Stimulated activated naive B cell treated with anti-CD40 and anti-IgM and Interleukin-4, amounts not matched to agents 10 μg/mL and 1 μg/mL and 100 μg/mL, for 72 hours (primary cell): ENCODE data around the gene FOSL1.
A peak's percentile ranks its signal among the peaks of the same experiment; 100 is the strongest.

ENCODE experiments used
- ATAC-seq, 2 donors: fragments of 150-1000 bp; cut with Tn5 transposase; replicated peaks; 2 replicates each; pipeline ENCODE4 v1.10.0; 2021; ENCODE audit warnings: moderate library complexity in 1 of 2
- DNase-seq: peaks from one replicate; pipeline ENCODE4 v3.0.0; 2021
- H3K27ac Mint-ChIP-seq: one replicate; pipeline ENCODE4 v1.8.0; 2022; ENCODE audit warnings: mild to moderate bottlenecking, mixed read lengths
- H3K27me3 Mint-ChIP-seq, 2 donors: one replicate each; pipeline ENCODE4 v1.8.0; 2022; ENCODE audit warnings: mixed read lengths in 2 of 2
- H3K36me3 Mint-ChIP-seq, 2 donors: one replicate each; pipeline ENCODE4 v1.8.0; 2022; ENCODE audit warnings: mixed read lengths in 2 of 2, mild to moderate bottlenecking in 1 of 2
- H3K4me1 Mint-ChIP-seq, 2 donors: one replicate each; pipeline ENCODE4 v1.8.0; 2022; ENCODE audit warnings: mixed read lengths in 2 of 2, mild to moderate bottlenecking in 1 of 2
- H3K4me3 Mint-ChIP-seq, 2 donors: one replicate each; pipeline ENCODE4 v1.8.0; 2022; ENCODE audit warnings: mild to moderate bottlenecking in 2 of 2, mixed read lengths in 2 of 2, moderate library complexity in 1 of 2
- H3K9me3 Mint-ChIP-seq, 2 donors: one replicate each; pipeline ENCODE4 v1.8.0; 2022; ENCODE audit warnings: mixed read lengths in 2 of 2, mild to moderate bottlenecking in 1 of 2

FOSL1 gene

GRCh38 chr11:65862941-65863888 is 37.0 kb downstream of the FOSL1 start:
- Mint-ChIP-seq H3K9me3 (no peaks in the 10 kb centered on the region), H3K36me3 (peaks cover 54 to 55% of the 10 kb centered on the region in 2 donors), H3K27ac (peak overlapping the region; percentile 71), H3K4me1 (peaks cover 22 to 37% of the 10 kb centered on the region in 2 donors), H3K27me3 (no peaks in the 10 kb centered on the region), H3K4me3 (peak overlapping the region in 1 of 2 donors; percentile 9)
- DNase-seq (no peak), ATAC-seq (no peak)

- Mint-ChIP-seq H3K27me3 (no peaks in the 10 kb centered on the region), H3K4me1 (peaks cover 22 to 41% of the 10 kb centered on the region in 2 donors), H3K27ac (peak overlapping the region; percentile 71), H3K4me3 (peak overlapping the region in 1 of 2 donors; percentile 19), H3K9me3 (no peaks in the 10 kb centered on the region), H3K36me3 (peaks cover 48 to 49% of the 10 kb centered on the region in 2 donors)
- ATAC-seq (no peak), DNase-seq (no peak)
These were observed 37.9 kb downstream of the FOSL1 start for GRCh38 chr11:65862191-65862735.

DNA sequence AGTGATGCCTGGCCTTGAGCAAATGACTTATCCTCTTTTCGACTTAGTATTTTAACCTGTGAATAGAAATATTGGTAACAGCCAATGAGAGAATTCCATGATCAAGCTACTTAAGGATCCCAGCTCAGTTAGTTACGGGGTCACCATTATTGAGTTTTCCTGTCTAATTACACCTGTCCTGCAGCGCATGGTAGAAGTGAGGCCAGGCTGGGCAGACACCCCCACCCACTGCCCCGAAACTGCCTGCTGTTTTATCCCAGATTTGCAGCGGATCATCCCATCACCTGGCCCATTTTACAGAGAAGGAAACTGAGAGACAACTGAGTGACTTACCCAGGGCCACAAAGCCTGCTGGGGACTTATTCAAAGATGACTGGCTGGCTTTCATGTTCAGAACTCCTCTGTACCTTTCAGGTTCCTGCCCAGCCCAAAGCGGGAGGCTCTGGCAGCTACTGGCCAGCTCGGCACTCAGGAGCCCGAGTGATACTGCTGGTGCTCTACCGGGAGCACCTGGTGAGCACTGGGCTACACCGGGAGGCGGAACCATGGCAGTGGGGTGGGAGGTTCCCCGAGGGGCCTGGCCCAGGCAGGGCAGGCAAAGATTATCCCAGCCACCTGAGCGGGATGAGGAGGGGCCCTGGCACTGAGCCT is 38.5 kb downstream of the FOSL1 start:
- H3K27me3 Mint-ChIP-seq: no peaks in the 10 kb centered on the region
- no peak for ATAC-seq
- H3K9me3 Mint-ChIP-seq: no peaks in the 10 kb centered on the region
- peak overlapping the region; percentile 99 for H3K27ac Mint-ChIP-seq
- DNase-seq: no peak
- peaks cover 24 to 45% of the 10 kb centered on the region in 2 donors for H3K4me1 Mint-ChIP-seq
- peak overlapping the region; percentile 97 for H3K4me3 Mint-ChIP-seq
- peaks cover 48 to 49% of the 10 kb centered on the region in 2 donors for H3K36me3 Mint-ChIP-seq

- no peak for ATAC-seq
- Mint-ChIP-seq H3K4me3 (peak overlapping the region; percentile 97), H3K9me3 (no peaks in the 10 kb centered on the region), H3K4me1 (peaks cover 28 to 50% of the 10 kb centered on the region in 2 donors), H3K36me3 (peaks cover 52 to 53% of the 10 kb centered on the region in 2 donors), H3K27me3 (no peaks in the 10 kb centered on the region), H3K27ac (peak overlapping the region; percentile 99)
- no peak for DNase-seq
These were observed 39.1 kb downstream of the FOSL1 start for GRCh38 chr11:65861165-65861505.

- peak; percentile 48 to 49 for ATAC-seq
- Mint-ChIP-seq H3K36me3 (peaks cover 53 to 54% of the 10 kb centered on the region in 2 donors), H3K4me1 (peaks cover 32 to 57% of the 10 kb centered on the region in 2 donors)
These were observed 39.7 kb downstream of the FOSL1 start, which contains the start of gene MUS81 for GRCh38 chr11:65860278-65861164. Gene MUS81 (plus strand): TSS chr11:65860433. CDS start chr11:65860754, 321 bp downstream.

GRCh38 chr11:65859812-65860277 is 40.3 kb downstream of the FOSL1 start:
- Mint-ChIP-seq H3K4me3 (peak overlapping the region; percentile 97), H3K27ac (peak overlapping the region; percentile 99), H3K9me3 (no peaks in the 10 kb centered on the region), H3K4me1 (peaks cover 31 to 63% of the 10 kb centered on the region in 2 donors), H3K27me3 (no peaks in the 10 kb centered on the region), H3K36me3 (peaks cover 52 to 53% of the 10 kb centered on the region in 2 donors)
- peak in 1 of 2 donors; percentile 1 for ATAC-seq
- no peak for DNase-seq

More at GRCh38 chr11:65860278-65861164, 39.7 kb downstream of the FOSL1 start, which contains the start of gene MUS81:
- H3K4me3 Mint-ChIP-seq: peak within 1 kb of the TSS; percentile 97
- peak within 1 kb of the TSS; percentile 99 for H3K27ac Mint-ChIP-seq
- no peaks in the 10 kb centered on the region for H3K9me3 Mint-ChIP-seq
- DNase-seq: peak; percentile 96
- H3K27me3 Mint-ChIP-seq: no peaks in the 10 kb centered on the region

GRCh38 chr11:65859095-65859811 is 40.9 kb downstream of the FOSL1 start:
- Mint-ChIP-seq H3K27ac (peak overlapping the region; percentile 99), H3K9me3 (no peaks in the 10 kb centered on the region), H3K36me3 (peaks cover 56 to 58% of the 10 kb centered on the region in 2 donors), H3K27me3 (no peaks in the 10 kb centered on the region), H3K4me1 (peaks cover 36 to 69% of the 10 kb centered on the region in 2 donors), H3K4me3 (peak overlapping the region; percentile 97)
- ATAC-seq (peak; percentile 66 to 71), DNase-seq (peak; percentile 98)

DNA sequence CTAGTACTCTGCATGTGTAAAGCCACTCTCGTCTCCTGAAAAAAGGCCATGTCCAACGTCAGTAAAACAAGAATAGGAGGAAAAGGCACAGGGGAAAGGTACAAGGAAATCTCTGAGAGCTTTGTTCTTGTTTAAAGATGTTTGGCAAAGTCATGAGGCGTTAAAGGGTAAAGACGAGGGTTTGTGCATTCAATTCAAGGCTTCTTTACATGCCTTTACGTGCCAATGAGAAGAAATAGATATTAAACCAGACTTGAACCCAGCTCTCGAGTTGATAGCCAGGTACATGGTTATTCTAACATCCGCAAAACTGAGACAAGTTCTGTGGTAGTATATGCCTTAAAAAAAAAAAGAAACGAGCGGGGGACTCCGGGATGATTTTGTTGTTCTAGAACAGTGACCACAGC is 41.5 kb downstream of the FOSL1 start:
- Mint-ChIP-seq H3K27ac (peak overlapping the region; percentile 99), H3K36me3 (peaks cover 57 to 59% of the 10 kb centered on the region in 2 donors), H3K4me3 (peak overlapping the region; percentile 97), H3K27me3 (no peaks in the 10 kb centered on the region), H3K9me3 (no peaks in the 10 kb centered on the region), H3K4me1 (peaks cover 37 to 75% of the 10 kb centered on the region in 2 donors)
- ATAC-seq (no peak), DNase-seq (no peak)

DNA sequence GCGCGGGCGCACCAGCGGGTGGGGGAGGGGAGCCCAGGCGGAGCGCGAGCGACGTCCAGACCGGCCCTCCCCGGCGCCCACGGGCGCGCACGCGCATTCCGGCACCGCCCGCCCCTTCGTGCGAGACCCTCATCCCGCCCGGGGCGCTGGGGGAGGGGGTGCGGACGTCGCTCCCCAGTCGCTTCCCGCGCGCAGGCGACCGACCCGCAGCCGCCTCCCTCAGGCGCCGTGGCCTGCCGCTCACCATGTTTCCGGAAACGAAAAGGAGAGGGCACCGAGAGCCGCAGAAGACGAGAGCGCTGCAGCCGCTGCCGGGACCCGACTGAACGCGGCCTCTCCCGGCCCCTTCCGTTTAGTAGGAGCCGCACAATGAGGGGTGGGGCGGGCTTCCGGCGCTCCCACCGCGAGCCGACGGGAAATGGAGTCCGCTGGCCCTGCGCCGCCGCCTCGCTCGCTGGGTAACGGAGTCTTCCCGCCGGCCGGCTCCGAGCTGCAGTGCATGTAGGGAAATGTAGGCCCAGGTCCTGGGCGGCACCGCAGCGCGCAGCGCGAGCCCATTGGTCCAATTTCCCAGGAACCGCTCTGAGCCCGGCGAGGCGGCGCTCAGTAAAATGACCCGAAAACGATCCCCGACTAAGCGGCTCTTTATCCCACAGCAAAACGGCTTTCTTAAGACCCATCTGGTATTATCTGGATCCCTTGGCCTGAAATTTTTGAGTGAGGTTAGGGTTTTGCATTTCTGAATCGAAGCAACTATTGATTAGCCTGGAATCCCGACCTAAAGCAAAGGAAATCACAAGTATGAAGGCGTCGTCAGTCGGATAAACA is 42.1 kb downstream of the FOSL1 start, which contains the start of gene CFL1:
Gene CFL1, minus strand, starts transcription at position 328 of the 828 bp plus-strand sequence. Its CDS starts 81 bp downstream, at position 247.
- Mint-ChIP-seq H3K27ac (peak within 1 kb of the TSS; percentile 99), H3K36me3 (peaks cover 58 to 60% of the 10 kb centered on the region in 2 donors), H3K9me3 (no peaks in the 10 kb centered on the region), H3K4me1 (peaks cover 40 to 76% of the 10 kb centered on the region in 2 donors), H3K4me3 (peak within 1 kb of the TSS; percentile 97), H3K27me3 (no peaks in the 10 kb centered on the region)
- DNase-seq (peak; percentile 97), ATAC-seq (peak; percentile 63 to 64)

DNA sequence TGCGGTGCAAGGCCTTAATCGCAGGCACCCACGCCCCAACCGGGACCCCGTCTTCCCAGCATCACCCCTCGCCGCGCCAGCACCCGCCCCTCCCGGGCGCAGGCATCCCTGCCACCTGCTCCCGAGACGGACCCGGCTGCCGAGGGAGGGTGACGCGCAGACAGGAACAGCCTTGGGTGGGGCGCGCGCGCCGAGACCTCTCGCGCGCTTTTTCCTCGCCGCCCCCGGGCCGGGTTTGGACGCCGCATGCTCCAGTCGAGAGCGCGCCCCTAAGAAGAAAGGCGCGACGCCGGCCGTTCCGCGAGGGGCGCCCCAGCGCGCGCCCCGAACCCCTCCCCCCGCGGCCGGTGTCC is 42.7 kb downstream of the FOSL1 start:
- peaks cover 34 to 70% of the 10 kb centered on the region in 2 donors for H3K4me1 Mint-ChIP-seq
- H3K36me3 Mint-ChIP-seq: peaks cover 53 to 55% of the 10 kb centered on the region in 2 donors
- H3K27ac Mint-ChIP-seq: peak overlapping the region; percentile 95
- H3K9me3 Mint-ChIP-seq: no peaks in the 10 kb centered on the region
- no peaks in the 10 kb centered on the region for H3K27me3 Mint-ChIP-seq
- DNase-seq (peak; percentile 42), ATAC-seq (peak in 1 of 2 donors; percentile 0)
- H3K4me3 Mint-ChIP-seq: peak overlapping the region; percentile 91 to 97

GRCh38 chr11:65856689-65857499 is 43.3 kb downstream of the FOSL1 start:
- peaks cover 0 to 4% of the 10 kb centered on the region in 2 donors for H3K9me3 Mint-ChIP-seq
- H3K4me3 Mint-ChIP-seq: peak overlapping the region; percentile 91 to 97
- peaks cover 53 to 58% of the 10 kb centered on the region in 2 donors for H3K36me3 Mint-ChIP-seq
- H3K27ac Mint-ChIP-seq: peak overlapping the region; percentile 95
- peak; percentile 33 to 43 for ATAC-seq
- H3K27me3 Mint-ChIP-seq: no peaks in the 10 kb centered on the region
- DNase-seq: peak; percentile 80
- H3K4me1 Mint-ChIP-seq: peaks cover 38 to 71% of the 10 kb centered on the region in 2 donors
